ENCODE measurements around the gene RRBP1.

- no peak for TF ChIP-seq CTCF (IDR thresholded peaks at IDR 0.05; ENCODE audit: low read length)
- no peak for TF ChIP-seq EZH2 (optimal IDR thresholded peaks at IDR 0.05; ENCODE audit: low read depth, low read length)
- TF ChIP-seq EZH2phosphoT487 (IDR thresholded peaks at IDR 0.05; ENCODE audit: low read length) = no peak
Observed at GRCh38 chr20:17645010-17645409, 37.0 kb downstream of the RRBP1 start.
